ENCODE data around the gene PLIN1.

PLIN1 gene

DNA sequence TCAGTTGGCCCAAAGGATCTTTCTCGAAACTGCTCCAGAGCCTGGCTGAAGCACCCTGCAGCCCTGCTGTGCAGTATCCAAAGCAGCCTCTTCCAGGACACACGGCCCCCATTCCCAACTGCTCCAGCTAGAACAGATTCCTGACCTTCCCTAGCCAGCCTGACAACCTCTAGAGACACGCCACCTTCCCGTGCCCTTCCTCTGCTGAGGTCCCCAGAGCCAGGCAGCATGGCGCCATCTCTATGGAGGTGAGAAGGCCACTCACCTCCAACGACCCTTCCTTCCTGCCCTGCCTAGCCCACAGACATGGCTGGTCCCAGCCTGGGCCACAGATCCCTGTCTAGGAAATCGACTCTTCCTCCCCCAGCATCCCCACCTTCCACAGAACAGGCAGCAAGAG lies 27.0 kb downstream of the PLIN1 start:
- DNase-seq, result no peak

DNA sequence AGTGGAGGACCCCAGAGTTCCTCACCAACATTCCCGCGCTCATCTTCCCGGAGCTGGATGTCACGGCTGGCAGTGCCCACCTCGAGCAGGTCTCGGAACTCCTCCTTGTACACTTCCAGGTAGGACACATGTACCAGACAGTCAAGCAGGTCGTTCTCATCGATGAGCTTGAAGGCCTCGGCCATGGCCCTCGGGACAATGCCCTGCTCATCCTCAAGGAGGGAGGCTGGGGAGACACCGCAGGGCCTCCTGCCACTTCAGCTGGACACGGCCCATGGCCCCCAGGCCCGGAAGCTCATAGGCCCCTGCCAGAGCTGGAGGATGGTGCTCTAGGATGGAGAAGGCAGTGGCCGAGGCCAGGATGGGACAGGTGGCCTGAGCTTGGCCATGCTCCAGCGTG lies 29.5 kb downstream of the PLIN1 start:
- DNase-seq, result no peak

DNA sequence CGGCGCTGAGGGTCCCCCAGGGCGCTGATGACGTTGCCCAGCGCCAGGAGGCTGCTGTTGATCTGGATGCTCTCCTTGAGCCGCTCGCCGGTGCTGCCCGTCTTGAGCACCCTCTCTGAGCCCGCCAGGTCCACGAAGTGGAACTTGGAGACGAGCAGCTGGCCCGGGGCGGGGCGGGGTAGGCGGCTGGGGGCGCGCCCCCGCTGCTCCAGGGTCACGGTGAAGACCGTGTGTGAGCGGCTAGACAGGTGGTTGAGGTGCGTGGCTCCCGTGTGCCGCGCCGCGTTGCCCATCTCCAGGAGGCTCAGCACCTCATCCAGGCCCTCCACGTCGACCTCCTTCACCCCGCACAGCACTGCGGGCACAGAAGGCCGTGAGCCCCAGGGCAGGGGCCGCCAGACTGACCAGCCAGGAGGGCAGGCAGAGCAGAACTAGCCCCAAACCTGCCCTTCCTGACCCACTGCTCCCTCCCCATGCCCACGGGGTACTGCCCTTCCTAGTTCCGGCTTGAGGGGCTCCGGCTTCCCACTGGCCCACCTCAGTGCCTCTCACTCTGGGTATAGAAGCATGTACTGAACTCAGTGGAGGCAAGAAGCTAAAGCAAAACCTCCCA lies 30.0 kb downstream of the PLIN1 start:
- DNase-seq, result no peak

GRCh38 chr15:89648106-89649012 lies 30.8 kb downstream of the PLIN1 start:
- DNase-seq, result no peak

DNA sequence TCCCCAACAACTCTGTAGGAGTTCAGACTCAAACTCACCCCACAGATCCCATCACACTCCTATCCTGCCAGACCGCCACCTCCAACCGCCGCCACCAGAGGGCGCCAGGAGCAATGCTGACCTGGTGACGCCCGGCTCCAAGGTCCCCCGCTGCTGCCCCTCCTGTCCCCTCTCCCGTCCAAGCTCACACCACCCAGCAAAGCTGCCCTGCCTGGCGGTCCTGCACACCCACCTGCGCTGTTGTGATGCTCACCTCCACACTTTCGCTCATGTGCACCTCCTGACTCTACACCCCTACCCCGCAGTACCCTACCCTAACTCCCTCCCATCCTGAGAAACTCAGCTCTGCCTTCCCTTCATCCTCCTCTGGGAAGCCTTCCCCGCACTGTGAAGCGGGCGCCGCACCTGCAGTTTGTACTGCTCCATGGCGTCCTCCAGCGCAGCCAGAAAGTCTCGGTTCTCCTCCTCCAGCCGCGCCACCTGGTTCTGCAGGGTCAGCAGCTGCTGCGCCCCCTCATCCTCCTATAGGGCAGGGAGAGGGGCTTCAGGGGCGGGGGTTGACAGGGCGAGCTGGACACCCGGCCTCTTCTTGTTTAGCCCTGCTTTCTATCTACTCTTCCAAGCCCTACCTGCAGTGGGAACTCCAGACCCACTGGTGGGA lies 31.8 kb downstream of the PLIN1 start:
- DNase-seq, result no peak

DNA sequence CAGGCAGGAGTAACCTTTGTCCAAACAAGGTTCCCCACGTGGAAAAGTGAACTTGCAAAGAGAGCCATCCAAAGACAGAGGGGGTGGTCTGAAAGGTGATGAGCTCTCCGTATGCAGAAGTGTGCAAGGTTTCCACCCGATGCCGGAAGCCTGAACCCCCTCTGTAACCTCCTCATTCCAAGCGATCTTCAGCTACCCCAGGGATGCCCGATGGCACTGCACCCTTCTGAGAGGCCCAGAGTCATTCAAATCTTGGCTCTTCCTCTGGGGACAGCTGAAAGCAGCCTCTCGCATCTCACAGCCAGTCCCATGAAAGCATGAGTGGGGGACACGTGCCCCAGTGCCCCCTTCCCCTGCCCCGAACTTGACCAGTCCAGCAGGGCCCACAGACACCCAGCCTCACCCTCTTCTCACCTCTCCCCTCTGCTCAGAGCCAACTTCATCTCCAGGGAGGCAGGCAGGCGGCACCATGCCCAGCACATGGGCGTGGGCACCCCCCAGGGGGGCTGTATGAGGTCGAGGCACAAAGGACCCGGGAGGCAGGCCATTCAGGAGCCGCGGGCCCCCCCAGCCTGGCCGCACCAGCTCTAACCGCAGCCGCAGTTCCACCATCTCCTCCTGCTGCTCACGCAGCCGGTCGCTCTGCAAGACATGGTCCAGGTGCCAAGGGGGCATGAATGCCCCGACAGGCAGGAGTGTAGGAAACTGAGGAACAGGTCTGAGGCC lies 32.6 kb downstream of the PLIN1 start:
- no peak for DNase-seq

GRCh38 chr15:89645680-89646079 lies 33.5 kb downstream of the PLIN1 start:
- no peak for DNase-seq

GRCh38 chr15:89642106-89642505 lies 37.1 kb downstream of the PLIN1 start:
- no peak for DNase-seq

DNA sequence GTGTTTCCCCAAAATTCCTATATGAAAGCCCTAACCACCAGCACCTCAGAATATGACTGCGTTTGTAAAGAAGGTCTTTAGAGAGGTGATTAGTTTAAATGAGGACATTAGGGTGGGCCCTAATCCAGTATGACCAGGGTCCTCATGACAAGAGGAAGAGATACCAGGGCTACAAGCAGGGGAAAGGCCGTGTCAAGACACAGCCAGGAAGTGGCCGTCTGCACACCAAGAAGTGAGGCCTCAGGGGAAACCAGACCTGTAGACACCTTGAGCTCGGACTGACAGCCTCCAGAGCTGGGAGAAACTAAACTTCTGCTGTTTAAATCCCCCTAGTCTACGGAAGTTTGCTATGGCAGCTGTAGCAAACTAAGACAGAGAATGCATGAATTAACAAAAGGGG lies 38.1 kb downstream of the PLIN1 start:
- DNase-seq, result no peak

GRCh38 chr15:89640245-89640644 lies 38.9 kb downstream of the PLIN1 start:
- no peak for DNase-seq

DNA sequence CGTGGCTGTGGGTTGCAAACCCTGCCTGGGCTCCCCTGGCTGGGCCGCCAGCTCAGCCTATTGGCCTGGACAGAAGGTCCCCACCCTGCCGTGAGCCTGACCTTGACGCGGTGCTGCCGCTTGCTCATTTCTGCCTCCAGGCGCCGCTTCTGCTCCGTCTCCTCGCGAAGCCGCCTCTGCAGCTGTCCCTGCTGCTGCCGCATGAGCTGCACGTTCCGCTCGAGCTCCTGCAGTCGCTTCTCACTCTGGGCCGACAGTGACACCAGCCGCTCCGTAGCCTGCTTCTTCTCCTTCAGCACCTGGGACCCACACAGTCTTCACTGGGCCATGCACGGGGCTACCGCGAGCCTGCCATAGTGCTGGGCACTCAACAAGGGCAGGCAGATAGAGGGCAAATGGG lies 45.6 kb downstream of the PLIN1 start:
- no peak for DNase-seq

- DNase-seq, result no peak
These were observed 46.4 kb downstream of the PLIN1 start for GRCh38 chr15:89632563-89633430.

GRCh38 chr15:89631902-89632264 lies 47.3 kb downstream of the PLIN1 start:
- DNase-seq, result no peak

DNA sequence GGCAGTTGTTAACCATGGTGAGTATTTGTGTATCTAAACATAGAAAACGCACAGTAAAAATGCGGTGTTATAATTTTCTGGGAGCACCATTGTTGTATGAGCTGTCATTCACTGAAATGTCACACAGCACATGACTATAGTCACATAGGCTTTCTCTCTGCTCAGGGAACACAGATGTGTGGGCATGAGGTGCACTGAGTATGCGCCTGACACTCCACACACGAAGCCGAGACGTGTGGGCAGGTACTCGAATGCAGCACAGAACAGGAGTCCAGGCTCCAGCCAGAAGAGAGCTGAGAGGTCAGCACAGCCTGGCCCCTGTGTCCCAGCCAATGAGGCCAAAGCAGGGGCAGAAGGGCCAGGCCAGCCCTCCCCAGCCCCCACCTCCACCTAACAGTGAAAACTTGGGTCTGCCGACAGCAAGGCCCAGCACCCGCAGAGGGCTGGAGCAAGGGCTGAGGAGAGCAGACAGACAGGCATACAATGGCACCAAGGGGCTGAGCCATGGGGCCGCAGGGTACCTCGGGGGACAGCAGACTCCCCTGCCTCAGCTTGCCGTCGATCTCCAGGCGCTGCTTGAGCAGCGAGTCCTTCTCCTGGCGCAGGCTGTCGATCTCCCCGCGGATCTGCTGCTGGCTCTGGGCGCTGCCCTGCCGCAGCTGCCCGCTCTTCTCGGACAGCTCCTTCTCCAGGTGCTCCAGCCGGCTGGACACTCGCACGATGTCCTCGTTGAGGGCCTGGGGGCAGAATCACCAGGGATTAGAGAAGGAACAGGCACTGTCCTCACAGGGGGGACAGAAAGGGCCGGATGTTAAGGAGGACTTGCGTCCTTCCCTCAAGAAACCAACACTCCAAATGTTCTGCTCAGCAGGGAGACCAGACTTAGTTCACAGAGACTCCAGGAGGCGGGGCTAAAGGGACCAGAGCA lies 47.9 kb downstream of the PLIN1 start:
- no peak for DNase-seq

DNA sequence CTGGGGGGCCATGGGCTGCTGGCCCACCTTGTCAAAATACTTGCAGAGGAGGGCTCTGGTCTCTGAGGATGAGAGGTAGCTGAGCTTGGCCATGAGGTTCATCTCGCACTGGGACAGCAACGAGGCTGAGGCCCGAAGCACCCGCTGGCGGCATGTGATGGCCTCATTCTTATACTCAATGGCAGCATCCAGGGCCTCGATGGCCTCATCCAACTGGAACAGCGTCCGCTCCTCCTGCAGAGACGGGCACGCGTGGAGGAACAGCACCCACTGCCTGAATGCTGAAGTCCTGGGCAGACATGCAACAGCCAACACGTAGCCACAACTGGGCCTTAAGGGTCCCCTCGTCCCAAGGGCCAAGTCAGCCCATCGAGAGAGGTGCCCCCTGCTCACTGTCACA lies 48.9 kb downstream of the PLIN1 start:
- DNase-seq, result no peak

- no peak for DNase-seq
These were observed 49.3 kb downstream of the PLIN1 start for GRCh38 chr15:89629829-89630228.

DNA sequence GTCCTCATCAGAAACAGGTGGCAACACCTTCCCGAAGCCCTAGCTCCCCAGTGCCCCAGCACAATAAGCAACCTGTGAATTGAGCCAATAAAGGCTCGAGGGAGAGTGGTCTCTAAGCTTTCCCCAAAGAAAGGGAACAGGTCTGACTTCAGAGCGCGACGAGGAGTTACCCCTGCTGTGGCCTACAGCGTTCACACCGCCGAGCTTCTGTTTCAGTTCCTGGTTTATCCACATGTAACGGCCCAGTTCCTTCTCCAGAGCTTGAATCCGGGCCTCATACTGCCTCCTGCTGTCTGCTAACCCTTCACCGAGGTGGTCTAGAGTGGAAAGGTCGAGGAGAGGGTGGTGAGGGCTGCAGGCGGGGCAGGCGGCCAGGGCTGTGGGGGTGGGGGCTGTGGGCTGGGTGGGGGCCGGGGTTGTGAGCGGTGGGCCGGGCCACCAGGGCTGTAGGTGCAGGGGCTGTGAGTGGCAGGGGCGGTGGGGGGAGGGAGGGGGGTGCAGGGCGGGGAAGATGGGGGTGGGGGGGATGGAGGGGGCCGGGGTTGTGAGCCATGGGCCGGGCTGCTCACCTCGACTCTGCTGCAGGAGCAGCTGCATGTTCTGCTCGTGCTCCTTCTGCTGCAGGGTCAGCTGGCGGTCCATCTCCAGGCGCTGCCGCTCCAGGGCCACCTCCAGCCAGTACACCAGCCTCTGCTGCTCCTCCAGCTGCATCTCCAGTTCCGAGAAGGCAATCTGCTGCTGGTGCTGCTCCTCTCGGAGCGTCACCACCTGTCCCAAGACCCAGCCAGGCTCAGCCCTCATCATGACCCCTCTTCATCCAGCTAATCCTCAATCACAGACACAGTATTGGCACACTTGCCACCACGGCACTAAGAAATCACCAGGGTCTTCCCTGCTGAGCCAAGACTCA lies 50.1 kb downstream of the PLIN1 start:
- no peak for DNase-seq

- no peak for DNase-seq
These were observed 50.9 kb downstream of the PLIN1 start for GRCh38 chr15:89628301-89628700.

- DNase-seq, result no peak
These were observed 51.8 kb downstream of the PLIN1 start for GRCh38 chr15:89627256-89627970.

Measured in AML-193 (cell line).